Prostate gland (tissue), 2 donors: ENCODE measurements around the gene COL25A1. TPM values are rescaled to one million over a fixed set of nuclear protein-coding genes. Genes with fewer than 3 reads are reported as not detected.
A peak's percentile ranks its signal among the peaks of the same experiment; 100 is the strongest.

Experiments
- DNase-seq: peaks from one replicate; pipeline ENCODE4 v3.0.0-alpha.2; 2019; ENCODE audit warnings: low spot score
- H3K27ac ChIP-seq, 2 donors: fragments of 200-600 bp; sonication (generic); 2 replicates each; pipeline ENCODE4 v1.5.1; 2017 to 2019
- H3K27me3 ChIP-seq: fragments of 200-600 bp; sonication (generic); replicated peaks from 2 replicates; pipeline ENCODE4 v1.5.1; 2019; ENCODE audit not compliant: insufficient read depth
- H3K36me3 ChIP-seq, 2 donors: fragments of 200-600 bp; sonication (generic); 1 replicate in 1 of 2; 2 replicates in 1 of 2; pipeline versions ENCODE4 v1.5.1 to v1.8.1; 2017 to 2019
- H3K4me1 ChIP-seq: fragments of 200-600 bp; sonication (generic); replicated peaks from 2 replicates; pipeline ENCODE4 v1.5.1; 2019
- H3K4me3 ChIP-seq, 2 donors: fragments of 200-600 bp; sonication (generic); 2 replicates each; pipeline ENCODE4 v1.5.1; 2017 to 2019
- H3K9me3 ChIP-seq: fragments of 200-600 bp; sonication (generic); 2 replicates; pipeline ENCODE4 v1.5.1; 2017
- POLR2A ChIP-seq: fragments of 450-650 bp; IDR thresholded peaks from one replicate; pipeline ENCODE4 v1.6.1; 2016; ENCODE audit warnings: antibody characterized with exemption, mild to moderate bottlenecking
- POLR2AphosphoS5 ChIP-seq: sonication (generic); formaldehyde crosslinking; IDR thresholded peaks from one replicate; pipeline ENCODE4 v1.6.1; 2017; ENCODE audit warnings: antibody characterized with exemption
- WGBS: methylation state at CpG from one replicate; pipeline ENCODE4 v1.1.5; 2018; 5-methylcytosine and 5-hydroxymethylcytosine counted together
- intact Hi-C: fragments of 100-400 bp; cut with DNase I; formaldehyde crosslinking; loops from one replicate; pipeline ENCODE4 v1.14.2; 2022
- total RNA-seq, 2 donors: library from RNA; depleted of rRNA; stranded (reverse); fragments of >200 nt; gene quantifications; one replicate each; pipeline ENCODE4 v1.1.0, GENCODE V29; 2016
- TF ChIP-seq, protein P1 (sequence below), 4 experiments: fragments of 200-600 bp in 2 of 4; fragments of 450-650 bp in 2 of 4; sonication (generic) in 2 of 4; IDR thresholded peaks; 1 replicate in 3 of 4; 2 replicates in 1 of 4; pipeline ENCODE4 v1.5.1; 2016 to 2019; ENCODE audit warnings: antibody characterized with exemption in 4 of 4, mild to moderate bottlenecking in 2 of 4, moderate library complexity in 2 of 4

Gene COL25A1
- total RNA-seq, 2 donors from 2014 or later, result 0.73 to 2.8 TPM

DNA sequence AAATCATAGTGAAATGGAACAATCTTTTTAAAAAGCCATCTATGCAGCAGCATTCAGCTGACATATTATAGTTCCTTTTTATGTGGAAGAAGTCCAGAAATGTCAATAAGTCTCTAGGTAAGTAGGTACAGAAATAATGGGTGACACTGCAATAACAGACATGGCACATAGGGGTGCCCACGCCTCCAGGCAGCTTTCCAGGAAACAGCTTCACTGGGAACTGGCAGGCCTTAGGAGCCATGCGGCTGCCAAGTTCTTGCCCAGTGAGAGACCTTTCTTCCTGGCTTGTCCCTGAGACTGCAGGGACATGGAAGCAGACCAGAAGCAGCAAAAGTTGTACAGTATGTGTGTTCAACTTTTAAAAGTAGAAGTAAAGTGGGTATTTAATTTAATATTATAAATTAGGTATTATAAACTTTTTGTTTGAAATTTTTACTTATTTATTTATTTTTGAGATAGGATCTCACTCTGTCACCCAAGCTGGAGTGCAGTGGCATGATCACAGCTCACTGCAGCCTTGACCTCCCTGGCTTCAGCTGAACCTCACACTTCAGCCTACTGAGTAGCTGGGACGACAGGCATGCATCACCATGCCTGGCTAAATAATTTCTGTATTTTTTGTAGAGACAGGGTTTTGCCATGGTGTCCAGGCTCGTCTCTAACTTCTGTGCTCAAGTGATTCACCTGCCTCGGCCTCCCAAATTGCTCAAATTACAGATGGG lies 527.5 kb downstream of the COL25A1 start:
- H3K27ac ChIP-seq, result no peak overlapping the region
- H3K9me3 ChIP-seq, result no peaks in the 10 kb centered on the region
- H3K36me3 ChIP-seq, result no peaks in the 10 kb centered on the region
- no peaks in the 10 kb centered on the region for H3K4me1 ChIP-seq
- TF ChIP-seq, protein P1, sequence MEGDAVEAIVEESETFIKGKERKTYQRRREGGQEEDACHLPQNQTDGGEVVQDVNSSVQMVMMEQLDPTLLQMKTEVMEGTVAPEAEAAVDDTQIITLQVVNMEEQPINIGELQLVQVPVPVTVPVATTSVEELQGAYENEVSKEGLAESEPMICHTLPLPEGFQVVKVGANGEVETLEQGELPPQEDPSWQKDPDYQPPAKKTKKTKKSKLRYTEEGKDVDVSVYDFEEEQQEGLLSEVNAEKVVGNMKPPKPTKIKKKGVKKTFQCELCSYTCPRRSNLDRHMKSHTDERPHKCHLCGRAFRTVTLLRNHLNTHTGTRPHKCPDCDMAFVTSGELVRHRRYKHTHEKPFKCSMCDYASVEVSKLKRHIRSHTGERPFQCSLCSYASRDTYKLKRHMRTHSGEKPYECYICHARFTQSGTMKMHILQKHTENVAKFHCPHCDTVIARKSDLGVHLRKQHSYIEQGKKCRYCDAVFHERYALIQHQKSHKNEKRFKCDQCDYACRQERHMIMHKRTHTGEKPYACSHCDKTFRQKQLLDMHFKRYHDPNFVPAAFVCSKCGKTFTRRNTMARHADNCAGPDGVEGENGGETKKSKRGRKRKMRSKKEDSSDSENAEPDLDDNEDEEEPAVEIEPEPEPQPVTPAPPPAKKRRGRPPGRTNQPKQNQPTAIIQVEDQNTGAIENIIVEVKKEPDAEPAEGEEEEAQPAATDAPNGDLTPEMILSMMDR (IDR thresholded peaks at IDR 0.05), result peak in 2 of 4 experiments; percentile 23 to 28
- TF ChIP-seq POLR2A, result no peak
- TF ChIP-seq POLR2AphosphoS5, result peak; percentile 44
- H3K4me3 ChIP-seq, result no peak overlapping the region
- no peaks in the 10 kb centered on the region for H3K27me3 ChIP-seq
- intact Hi-C loops, result no loop called here
- DNase-seq, result peak; percentile 72
- 49% methylated on average over 5 of the region's 5 CpGs for WGBS

DNA sequence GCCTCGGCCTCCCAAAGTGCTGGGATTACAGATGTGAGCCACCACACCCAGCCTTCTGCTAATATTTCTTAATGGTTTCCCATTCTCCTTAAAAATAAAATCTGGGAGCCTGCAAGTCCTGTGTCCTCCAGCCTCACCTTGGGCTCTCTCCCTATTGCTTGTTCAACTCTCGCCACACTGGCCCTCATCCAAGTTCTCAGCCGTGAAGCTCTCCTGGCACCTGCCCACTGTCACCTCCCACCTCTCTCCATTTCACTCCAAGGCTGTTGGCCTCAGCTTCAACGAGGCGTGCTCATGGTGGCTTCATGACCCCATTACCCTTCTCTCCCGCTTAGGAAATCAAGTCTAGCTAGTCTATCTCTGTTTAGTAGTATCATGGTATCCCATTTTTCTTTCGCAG lies 530.1 kb downstream of the COL25A1 start:
- no peak for DNase-seq
- Histone ChIP-seq H3K27me3 (no peaks in the 10 kb centered on the region), H3K4me3 (no peak overlapping the region), H3K4me1 (no peaks in the 10 kb centered on the region), H3K36me3 (no peaks in the 10 kb centered on the region), H3K27ac (no peak overlapping the region), H3K9me3 (no peaks in the 10 kb centered on the region)
- intact Hi-C loops, result no loop called here
- 77% methylated on average over 7 of the region's 7 CpGs for WGBS
- TF ChIP-seq, protein P1 (IDR thresholded peaks at IDR 0.05), result no peak
- TF ChIP-seq POLR2A (no peak), POLR2AphosphoS5 (no peak)

DNA sequence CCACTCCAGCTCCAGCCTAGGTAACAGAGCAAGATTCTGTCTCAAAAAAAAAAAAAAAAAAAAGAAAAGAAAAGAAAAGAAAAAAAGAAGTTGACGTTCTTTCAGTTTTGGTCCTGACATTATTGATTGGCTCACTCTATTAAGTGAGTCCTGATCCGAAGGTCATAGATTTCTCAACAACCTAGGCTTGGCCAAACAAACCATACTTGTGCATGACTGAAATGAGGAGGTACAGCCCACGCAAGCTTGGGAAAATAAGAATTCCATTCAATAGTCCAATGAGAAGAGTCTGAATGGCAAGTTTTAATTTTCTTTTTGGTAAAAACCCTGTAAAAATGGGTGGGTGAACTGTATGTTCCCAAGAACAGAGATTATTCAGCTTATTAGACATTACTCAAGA lies 536.4 kb downstream of the COL25A1 start:
- 84% methylated on average over 3 of the region's 3 CpGs for WGBS
- intact Hi-C loops, result no loop called here
- Histone ChIP-seq H3K27me3 (no peaks in the 10 kb centered on the region), H3K4me3 (no peak overlapping the region), H3K36me3 (no peaks in the 10 kb centered on the region), H3K9me3 (no peaks in the 10 kb centered on the region), H3K27ac (no peak overlapping the region), H3K4me1 (no peaks in the 10 kb centered on the region)
- TF ChIP-seq, protein P1 (IDR thresholded peaks at IDR 0.05), result no peak
- TF ChIP-seq POLR2AphosphoS5 (no peak), POLR2A (no peak)
- DNase-seq, result no peak

DNA sequence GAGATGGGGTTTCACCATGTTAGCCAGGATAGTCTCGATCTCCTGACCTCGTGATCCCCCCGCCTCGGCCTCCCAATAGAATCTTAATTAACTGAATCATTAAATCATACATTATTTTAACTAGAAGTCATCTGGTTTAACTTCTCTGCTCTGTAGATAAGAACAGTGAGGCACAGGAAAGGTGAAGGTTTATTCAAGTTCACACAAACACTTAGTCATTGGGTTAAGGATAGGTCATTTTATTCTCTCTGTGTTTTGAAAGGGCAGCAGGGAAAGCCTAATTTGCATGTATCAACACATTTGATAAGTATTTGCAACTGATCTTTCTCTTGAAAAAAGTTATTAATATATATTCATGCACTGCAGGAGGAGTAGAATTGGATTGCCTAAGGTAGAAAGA lies 538.5 kb downstream of the COL25A1 start:
- intact Hi-C loops, result no loop called here
- no peaks in the 10 kb centered on the region for H3K27me3 ChIP-seq
- H3K27ac ChIP-seq, result no peak overlapping the region
- WGBS, result 95% methylated on average over 4 of the region's 4 CpGs
- no peak for TF ChIP-seq POLR2AphosphoS5
- TF ChIP-seq, protein P1 (IDR thresholded peaks at IDR 0.05), result no peak
- TF ChIP-seq POLR2A, result no peak
- no peaks in the 10 kb centered on the region for H3K9me3 ChIP-seq
- H3K36me3 ChIP-seq, result no peaks in the 10 kb centered on the region
- DNase-seq, result no peak
- H3K4me1 ChIP-seq, result no peaks in the 10 kb centered on the region
- no peak overlapping the region for H3K4me3 ChIP-seq

DNA sequence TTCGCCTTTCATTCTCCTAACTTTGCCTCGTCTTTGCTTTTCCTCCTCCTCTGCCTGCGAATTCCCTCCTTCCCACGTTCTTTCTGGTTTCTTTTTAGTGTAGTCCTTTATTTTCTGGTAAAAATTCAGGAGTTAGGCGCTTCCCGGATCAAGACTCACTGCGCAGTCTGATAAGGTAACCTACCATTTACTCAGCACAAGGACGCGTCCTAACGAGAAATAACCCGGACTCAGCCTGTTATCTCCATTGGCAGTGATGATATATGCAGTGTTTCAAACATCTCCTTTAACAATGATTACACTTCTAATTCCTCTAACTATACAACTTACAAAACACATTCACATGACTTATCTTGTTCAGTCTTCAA lies 539.2 kb downstream of the COL25A1 start:
- DNase-seq, result no peak
- no peak for TF ChIP-seq POLR2AphosphoS5
- TF ChIP-seq, protein P1 (IDR thresholded peaks at IDR 0.05), result no peak
- TF ChIP-seq POLR2A, result no peak
- 14% methylated on average over 11 of the region's 11 CpGs for WGBS

More for the DNA sequence above, 539.2 kb downstream of the COL25A1 start:
- Histone ChIP-seq H3K36me3 (no peaks in the 10 kb centered on the region), H3K4me3 (peak overlapping the region; percentile 34 to 43), H3K4me1 (no peaks in the 10 kb centered on the region), H3K9me3 (no peaks in the 10 kb centered on the region), H3K27ac (no peak overlapping the region), H3K27me3 (no peaks in the 10 kb centered on the region)
- intact Hi-C loops, result no loop called here
